Measurements from ENCODE around the gene OR9K2.

DNA sequence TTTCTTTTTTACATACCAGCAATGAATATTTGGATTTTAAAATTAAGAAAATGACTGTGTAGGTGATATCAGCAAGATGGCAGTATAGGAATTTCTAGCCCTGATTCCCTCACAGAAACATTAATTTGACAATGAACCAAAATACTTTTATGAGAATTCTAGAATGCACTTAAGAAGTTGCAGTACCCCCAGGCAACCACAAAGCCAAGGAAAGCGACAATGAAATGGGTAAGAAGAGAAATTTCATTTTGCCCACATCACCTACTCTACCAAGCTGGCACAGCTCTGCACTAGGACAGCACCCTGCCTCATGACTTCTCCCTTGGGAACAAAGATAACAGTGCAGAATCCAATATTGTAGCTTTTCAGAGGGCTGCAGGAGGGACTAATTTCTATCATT lies 6.6 kb downstream of the OR9K2 start:
- no peak for TF ChIP-seq POLR2AphosphoS5 (IDR thresholded peaks at IDR 0.05; ENCODE audit: low read depth, low read length)
- no peak for TF ChIP-seq SIN3A (IDR thresholded peaks at IDR 0.05; ENCODE audit: borderline replicate concordance, insufficient read depth, low read length)
- TF ChIP-seq, protein P1, sequence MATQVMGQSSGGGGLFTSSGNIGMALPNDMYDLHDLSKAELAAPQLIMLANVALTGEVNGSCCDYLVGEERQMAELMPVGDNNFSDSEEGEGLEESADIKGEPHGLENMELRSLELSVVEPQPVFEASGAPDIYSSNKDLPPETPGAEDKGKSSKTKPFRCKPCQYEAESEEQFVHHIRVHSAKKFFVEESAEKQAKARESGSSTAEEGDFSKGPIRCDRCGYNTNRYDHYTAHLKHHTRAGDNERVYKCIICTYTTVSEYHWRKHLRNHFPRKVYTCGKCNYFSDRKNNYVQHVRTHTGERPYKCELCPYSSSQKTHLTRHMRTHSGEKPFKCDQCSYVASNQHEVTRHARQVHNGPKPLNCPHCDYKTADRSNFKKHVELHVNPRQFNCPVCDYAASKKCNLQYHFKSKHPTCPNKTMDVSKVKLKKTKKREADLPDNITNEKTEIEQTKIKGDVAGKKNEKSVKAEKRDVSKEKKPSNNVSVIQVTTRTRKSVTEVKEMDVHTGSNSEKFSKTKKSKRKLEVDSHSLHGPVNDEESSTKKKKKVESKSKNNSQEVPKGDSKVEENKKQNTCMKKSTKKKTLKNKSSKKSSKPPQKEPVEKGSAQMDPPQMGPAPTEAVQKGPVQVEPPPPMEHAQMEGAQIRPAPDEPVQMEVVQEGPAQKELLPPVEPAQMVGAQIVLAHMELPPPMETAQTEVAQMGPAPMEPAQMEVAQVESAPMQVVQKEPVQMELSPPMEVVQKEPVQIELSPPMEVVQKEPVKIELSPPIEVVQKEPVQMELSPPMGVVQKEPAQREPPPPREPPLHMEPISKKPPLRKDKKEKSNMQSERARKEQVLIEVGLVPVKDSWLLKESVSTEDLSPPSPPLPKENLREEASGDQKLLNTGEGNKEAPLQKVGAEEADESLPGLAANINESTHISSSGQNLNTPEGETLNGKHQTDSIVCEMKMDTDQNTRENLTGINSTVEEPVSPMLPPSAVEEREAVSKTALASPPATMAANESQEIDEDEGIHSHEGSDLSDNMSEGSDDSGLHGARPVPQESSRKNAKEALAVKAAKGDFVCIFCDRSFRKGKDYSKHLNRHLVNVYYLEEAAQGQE (IDR thresholded peaks at IDR 0.05; ENCODE audit: insufficient read depth in 1 of 2, low read depth in 2 of 2, low read length in 2 of 2), result no peak
- TF ChIP-seq TAF1 (IDR thresholded peaks at IDR 0.05; ENCODE audit: borderline replicate concordance, insufficient read depth, low read length), result no peak

Data from PFSK-1 (cell line).